Activated gamma-delta T cell treated with anti-CD3 and anti-CD28 coated beads, Interleukin-2, amount 50 U/mL, for 16 hours (primary cell): ENCODE data around the gene LY6G5C.

ENCODE experiments used
- DNase-seq: peaks from one replicate; pipeline ENCODE4 v3.0.0-alpha.2; 2020; ENCODE audit warnings: low read depth

LY6G5C gene

DNA sequence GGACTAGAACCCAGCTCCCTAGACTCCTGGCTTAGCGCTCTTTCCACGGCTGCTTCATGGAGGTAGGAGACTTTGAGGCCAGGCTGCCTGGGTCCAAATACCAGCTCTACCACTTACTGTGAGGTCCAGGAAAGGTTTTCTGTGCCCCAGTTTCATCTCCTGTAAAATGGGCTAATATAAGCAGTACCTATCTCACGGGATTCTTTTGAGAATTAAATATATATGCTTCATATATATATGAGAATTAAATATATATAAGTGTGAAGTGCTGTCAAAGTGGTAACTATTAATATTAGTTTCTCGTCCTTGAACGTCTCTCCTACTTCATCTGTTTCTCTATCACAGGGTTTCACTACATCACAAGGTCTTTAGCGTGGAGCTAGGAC, 10.2 kb upstream of the LY6G5C start:
- no peak for DNase-seq

DNA sequence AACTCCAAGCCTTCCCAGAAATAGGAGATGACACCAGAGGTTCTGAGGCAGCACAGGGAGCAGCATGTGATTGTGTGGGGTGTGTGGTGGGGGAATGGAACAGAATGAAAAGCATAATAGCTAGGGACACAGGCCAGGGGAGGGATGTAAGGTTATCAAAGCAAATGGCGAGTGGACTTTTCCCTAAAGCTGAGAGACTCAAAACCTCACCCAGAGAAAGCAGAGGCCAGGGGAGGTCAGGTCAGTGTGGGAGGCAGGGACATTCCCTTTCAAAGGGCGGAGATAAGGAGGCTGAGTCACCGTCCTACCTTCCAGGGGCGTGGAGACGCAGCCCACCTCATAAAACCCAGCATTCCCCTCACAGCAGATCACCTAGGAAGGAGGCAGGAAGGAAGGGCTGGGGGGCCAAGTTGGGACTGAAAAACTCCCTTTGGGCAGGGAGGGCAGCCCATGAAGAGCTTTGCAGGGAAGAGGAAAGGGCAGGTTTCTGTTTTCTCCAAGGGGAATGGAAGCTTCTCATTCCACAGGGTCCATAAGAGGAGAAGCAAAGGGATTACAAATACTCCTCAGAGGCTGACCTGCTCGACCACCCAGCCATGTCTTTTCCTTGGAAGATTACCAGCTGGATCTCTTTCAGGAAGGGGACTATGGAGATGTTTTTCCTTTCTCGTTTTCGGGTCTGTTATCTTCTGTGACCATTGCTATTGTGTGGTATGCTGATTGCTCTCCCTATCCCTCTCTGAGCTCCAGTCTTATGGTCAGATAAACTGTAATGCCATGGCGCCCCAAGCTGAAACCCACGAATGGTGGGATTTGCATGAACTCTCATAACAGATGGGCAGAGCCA, 9.6 kb upstream of the LY6G5C start:
- DNase-seq = no peak

DNA sequence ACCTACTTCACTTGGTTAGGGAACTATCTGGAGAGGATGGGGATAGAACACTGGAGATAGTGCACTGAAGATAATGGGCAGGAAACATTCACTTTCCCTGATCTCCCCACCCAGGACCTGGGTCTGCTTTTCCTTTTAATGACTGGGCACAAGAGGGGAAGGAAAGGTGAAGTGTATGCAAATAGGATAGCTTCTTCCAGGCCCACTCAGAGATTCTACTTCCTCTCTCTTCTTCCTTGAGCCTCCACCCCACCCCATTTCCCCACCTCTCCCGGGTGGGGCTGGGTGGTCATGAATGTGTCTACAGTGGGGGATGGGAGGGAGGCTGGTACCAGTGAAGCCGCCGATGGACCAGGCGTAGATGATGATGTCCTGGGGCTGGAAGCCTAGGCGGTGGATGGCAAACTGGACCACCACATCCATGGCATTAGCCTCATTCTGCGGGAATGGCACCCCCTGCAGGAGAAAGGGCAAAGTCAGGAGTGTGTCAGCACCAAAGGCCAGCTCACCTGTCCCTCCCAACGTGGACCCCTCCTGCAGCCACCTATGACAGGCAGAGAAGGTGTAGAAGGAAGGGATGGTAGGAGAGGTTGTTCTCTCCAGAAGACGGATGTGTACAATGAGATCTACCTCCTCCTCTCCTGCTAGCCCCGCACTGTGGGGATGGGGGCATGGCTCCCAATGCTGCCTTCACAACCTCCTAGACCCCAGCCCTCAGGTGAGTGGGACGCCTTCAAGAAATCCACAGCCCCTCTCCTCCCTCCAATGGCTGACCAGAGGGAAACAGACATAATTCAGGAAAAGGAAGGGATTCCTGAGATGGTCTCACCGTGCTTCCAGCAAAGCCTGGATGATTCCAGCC, 8.6 kb upstream of the LY6G5C start:
- DNase-seq = no peak

DNA sequence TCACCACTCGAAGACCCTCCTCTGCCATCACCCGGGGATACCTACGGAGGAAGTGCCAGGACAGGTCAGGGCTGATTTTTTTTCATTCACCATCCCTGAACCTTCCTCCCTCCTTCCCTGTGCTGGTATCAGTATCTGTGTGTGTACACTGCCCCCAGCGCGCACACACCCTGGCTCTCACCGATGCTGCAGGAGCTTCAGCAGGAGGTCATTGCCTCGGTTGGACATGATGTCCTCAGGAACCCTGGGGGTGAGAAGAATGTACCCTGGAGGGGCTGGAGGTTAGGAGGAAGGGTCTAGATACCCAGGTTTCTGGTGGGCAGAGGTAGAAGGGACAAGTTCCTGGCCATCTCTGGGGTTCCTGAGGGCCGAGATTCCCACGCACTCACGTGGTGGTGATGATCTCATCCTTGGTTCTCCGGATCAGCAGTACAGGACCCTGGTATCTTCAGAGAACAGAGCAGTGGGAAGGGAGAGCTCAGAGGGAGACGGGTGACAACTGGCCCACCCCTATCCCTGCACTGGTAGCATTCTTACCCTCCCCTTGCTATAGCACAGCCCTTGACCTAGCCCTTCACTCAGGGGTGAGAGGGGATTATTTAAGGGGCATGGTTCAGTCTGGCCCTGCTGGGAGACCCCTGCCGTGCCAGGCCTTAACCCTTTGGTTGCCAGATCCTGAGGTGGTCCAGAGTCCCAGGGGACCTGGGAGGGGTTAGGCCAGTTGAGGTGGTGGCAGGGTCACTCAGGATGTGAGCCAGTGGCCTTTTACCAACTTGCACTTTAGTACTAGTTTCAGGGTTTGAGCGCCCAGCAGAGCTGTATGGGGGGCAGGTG, 7.2 kb upstream of the LY6G5C start:
- DNase-seq = no peak

DNA sequence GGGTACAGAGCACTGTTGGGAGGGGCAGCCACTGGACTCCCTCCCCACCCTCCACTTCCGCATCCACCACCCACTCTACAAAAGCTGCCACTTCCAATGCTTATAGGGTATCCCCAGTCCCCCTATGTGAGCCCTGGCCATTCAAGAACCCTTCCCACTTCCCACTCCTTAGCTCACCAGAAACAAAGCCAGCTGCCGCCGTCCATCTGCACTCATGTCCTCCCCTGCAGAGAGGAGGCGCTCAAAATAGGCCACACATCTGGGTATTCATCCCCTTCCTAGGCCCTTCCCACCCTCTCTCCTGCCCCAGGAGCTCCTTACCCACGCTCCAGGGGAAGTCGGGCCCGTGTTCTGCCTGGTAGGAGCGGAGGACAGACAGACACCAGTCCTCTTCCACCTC, 6.5 kb upstream of the LY6G5C start:
- DNase-seq = no peak

DNA sequence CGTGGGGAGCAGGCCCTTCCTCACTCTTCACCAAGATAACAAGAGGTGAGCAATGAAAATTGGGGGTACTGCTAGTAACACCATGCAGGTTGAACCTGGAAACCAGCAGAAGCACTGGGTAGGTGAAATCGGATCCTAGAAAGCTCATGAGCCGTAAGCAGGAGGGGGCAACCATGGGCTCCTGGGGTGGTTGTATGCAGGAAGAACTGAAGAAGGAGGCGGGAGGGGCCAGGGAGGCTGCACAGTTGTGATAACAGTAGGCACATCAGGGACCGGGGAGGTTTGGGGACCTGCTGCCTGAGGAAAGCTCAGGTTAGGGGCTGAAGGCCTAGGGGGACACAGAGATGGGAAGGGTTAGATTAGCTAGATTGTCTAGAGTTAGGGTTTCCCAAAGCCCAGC, 5.6 kb upstream of the LY6G5C start:
- no peak for DNase-seq

DNA sequence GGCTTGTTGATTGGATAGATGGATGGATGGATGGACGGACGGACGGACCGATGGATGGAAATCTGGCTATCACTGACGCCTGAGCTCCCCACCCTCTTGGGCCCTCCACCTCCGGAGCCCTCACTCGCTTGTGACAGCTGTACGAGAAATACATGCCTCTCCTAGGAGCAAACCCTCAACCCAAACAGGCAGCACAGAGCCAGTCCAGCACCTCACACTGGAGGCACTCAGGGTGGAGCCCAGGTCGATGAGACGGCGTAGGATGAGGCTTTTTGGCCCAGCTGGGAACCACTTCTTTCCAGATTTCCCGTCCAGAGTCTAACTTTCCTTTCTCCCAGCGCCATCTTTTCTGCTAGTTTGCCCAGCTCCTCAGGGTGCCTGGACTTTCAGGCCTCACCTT, 2.7 kb upstream of the LY6G5C start:
- DNase-seq = no peak

DNA sequence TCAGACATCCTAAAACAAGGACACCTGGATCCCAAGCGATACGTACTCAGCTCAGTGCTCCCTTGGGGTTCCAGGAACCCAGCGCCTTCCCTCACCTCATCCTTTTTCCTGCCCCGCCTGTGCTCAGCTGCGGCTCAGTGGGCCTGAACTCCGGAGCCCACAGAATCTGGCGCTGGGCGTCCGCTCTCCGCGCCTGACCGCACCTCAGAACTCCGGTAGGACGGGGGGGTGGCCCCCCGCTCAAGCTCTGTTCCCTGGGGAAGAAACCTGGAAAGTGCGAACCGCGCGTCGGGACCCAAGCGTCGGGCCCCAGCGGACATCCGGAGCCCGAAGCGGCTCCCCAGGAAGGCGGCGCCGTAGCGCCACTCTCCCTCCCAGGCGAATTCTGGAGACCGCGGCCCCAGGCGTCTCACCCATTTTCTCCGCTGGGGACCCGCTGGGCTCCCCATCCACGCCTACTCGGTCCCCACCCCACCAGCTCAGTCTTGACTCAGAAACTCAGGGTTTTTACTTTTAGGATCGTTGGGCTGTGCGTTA, 336 bp upstream of the LY6G5C start:
- no peak for DNase-seq

DNA sequence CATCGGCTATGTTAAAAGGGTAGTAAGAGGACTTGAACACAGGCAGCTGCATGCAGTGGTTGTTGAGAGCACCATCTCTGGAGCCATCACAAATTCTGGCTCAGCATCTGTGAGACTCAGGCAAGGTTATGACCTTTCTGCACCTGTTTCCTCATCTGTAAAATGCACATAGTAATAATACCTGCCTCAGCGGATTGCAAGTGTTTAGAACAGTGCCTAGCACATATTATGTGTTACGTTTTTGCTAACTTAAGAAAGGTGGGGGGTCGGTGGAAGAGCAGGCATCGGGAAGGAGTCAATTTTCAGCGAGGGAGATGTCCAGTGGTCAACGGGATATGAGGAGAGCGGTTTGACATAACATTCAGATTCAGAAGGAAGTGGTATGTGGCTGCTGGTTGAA, 2.9 kb downstream of the LY6G5C start:
- no peak for DNase-seq

DNA sequence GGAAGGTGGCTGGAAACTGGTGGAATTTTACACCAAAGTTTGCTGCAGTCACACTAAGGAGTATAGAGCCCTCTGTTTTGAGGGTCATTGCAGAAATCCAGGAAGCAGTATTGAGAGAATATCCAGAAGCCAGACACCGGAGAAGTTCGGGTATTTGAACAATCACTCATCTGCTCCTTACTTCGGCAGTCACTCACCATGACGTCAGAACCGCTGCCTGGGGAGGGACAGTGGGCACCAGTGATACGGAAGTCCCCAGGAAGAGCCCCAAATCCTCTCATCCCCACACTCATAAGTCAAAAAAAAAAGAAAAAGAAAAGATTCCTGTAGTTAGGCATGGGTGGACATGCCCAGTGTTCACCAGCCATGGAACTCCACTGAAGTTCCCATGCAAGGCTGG, 4.0 kb downstream of the LY6G5C start:
- DNase-seq = no peak

DNA sequence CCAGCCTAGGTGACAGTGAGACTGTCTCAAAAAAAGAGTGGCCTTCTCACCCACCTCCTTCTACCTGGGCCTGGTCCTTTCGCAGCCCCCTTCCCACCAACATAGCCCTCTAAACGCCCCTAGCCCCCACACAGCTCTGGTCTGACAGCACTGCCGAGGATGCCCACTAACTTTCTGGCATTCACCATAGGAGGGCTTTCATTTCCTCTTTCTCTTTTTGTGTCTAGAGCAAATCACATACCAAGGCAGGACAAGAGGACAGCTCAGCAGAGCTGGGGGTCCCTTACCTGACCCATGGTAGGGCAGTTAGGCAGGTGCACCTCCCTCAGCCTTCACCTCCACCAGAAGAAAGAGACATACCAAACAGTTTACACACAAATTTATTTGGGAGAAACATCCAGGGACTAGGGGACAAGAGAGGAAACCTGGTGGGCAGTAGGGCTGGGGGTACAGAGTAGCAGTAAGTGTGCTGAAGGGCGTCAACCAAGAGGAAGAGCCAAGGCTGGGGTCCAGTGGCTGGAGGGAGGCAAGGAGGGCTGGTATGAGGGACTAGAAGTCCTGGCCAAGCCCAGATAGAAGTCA, 4.5 kb downstream of the LY6G5C start:
- no peak for DNase-seq

DNA sequence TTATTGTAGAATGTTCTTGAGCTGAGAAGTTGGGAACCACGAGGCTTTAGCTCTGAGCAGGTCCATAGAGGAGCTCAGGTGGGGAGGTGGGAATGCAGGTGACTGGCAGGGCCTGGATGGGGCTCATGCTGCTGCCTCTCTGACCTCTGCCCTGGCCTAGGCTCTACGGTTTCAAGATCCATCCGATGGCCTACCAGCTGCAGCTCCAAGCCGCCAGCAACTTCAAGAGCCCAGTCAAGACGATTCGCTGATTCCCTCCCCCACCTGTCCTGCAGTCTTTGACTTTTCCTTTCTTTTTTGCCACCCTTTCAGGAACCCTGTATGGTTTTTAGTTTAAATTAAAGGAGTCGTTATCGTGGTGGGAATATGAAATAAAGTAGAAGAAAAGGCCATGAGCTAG, 11.2 kb downstream of the LY6G5C start, which contains the start of gene LY6G5B:
Gene LY6G5B, plus strand, starts transcription at position 301 of the 400 bp plus-strand sequence. CDS start 975 bp downstream, outside the sequence.
- DNase-seq = no peak

DNA sequence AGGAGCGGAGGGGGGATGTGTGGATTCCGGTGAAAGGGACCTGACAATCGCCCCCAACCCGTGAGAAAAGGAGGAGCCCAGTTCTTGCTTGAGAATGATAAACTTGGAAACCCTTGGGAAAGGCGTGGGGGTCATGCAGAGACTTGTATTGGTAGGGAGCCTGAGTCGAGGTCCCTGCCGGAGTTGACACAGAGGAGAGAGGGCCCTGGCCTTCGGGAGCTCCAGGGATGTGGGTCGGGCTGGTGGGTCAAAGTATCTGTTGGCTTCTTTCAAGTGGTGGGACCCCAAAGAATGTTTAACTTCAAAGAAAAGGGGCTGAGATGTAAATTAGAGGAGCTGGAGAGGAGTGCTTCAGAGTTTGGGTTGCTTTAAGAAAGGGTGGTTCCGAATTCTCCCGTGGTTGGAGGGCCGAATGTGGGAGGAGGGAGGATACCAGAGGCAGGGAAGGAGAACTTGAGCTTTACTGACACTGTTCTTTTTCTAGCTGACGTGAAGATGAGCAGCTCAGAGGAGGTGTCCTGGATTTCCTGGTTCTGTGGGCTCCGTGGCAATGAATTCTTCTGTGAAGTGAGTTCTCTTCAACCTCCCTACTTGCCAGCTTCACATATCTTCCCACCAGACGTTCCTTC, 14.4 kb downstream of the LY6G5C start:
- DNase-seq = no peak

DNA sequence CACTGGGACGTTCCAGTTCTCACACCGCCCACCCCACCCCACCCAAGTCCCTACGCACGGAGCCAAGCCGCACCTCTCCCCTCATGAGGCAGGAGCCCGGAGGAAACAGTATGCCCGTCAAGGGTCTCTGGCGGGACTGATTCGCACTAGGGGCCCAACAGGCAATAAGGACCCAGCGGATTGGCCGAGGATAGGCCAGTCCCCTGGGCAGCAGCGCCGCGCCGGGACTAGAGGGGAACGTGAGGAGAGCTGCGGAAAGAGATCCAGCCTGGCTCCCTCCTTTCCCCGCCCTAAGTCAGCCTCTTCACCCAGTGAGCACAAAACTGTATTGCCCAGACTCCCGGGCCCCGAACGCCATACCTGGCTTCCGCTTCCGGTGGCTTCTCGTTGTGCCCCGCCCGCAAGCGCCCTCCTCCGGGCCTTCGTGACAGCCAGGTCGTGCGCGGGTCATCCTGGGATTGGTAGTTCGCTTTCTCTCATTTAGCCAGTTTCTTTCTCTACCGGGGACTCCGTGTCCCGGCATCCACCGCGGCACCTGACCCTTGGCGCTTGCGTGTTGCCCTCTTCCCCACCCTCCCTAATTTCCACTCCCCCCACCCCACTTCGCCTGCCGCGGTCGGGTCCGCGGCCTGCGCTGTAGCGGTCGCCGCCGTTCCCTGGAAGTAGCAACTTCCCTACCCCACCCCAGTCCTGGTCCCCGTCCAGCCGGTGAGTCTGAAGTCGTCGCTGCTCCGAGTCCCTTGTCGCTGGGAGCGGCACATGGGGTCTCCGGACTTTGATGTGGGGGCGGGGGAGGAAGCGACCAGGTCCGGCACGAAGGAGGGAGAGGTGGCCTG, 15.1 kb downstream of the LY6G5C start, which contains the start of gene CSNK2B:
Gene CSNK2B, plus strand, starts transcription at position 580 of the 836 bp plus-strand sequence. CDS start 752 bp downstream, outside the sequence.
- peak; percentile 97 for DNase-seq

DNA sequence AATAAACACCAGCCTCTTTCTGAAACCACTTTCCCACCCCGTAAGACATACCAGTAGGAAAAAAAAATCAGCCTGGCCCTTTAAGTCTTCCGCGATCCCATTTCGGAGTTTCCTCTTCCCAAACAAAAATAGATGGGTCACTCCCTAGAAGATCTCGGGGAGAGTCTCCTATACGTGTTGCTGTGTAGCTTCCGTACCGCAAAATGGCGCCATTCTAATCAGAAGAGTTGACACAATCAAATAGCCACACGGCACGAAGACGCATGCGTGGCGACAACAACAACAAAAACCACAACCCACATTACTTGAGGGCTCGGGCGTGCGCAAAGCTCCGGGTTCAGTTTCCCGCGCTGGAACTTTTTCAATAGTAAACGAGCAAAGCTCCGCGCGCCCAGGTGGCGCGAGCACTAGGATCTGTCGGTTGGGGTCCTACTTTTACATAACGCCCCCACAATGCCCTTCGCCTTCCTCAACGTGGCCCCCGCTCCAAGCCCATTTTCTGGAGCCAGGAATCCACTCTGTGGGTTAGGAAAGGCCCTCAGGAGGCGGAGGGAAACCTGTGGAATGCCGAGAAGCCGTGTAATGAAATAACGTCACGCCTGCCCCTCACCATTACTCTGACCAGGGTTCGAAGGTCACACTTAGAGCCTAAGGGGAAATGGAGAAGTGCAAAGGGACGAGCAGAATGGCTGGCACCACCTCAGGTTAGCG, 15.9 kb downstream of the LY6G5C start, which contains the start of gene GPANK1:
Gene GPANK1, minus strand, starts transcription at position 208 of the 711 bp plus-strand sequence. CDS start 519 bp downstream, outside the sequence.
- peak; percentile 85 for DNase-seq

DNA sequence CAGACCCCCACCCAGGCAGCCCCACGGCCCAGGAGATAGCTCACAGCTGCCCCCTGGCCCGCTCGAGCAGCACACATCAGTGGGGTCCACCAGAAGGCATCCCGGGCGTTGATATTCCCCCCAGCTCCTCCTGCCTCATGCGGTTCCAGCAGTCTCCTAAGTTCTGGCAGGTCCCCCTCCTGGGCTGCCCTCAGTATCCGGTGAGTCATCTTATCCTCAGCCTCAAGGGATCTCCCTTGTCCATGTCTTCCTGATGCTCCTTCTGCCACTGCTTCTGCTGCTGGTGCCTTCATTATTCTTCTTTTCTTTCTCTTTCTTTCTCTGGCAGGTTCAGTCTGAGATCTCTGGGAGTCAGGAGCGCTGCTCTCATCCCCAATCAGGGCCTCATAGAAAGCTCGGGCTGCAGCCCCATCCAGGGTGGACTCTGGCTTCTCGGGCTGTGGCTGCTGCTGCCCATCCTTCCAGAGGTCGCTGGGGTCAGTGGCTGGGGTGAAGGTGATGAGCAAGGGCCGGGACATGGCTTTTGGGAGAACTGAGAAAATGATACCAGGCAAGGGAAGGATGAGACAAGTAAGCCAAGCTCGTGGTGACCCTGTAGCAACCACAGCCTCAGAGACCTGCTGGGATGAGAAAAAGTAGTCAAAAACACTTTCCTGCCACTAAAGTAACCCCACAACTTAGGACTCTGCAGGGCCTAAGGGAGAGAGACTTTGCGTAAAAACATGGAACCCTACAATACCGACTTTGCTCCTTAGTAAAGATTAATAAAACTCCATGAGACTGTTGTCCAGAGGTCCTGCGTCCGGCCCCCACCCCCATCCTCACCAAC, 16.7 kb downstream of the LY6G5C start:
- DNase-seq = no peak

DNA sequence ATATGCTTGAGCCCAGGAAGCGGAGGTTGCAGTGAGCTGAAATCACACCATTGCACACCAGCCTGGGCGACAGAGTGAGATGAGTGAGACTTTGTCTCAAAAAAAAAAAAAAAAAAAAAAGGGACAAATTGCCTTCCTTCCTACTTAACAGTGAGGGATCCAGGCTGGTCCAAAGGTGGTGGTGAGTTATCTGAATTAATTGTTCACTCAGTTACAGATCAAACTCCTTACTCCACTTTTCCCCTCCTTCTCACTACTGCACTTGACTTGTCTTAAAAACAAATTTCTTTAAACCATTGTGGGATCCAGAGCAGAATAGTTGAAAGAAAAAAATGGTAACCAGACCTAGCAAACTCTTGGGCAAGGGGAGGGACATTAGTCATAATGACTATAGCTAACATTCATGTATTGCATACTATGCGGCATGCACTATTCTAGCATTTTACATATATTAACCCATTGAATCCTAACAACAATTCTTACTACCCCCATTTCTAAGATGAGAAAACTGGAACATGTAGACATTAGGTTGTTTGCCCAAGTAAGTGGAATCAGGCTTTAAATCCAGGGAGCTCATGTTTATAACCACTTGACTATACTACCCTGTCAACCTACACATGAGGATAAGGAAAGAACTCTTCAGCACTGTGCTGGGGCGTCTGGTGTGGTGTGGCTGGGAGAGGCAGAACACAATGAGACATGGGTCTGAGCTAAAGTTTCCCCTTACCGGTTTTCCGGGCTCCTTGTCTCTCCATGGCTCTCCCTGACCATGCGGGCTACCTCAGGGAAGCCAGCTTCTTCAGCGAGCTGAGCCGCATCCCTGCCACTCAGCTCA, 17.5 kb downstream of the LY6G5C start:
- DNase-seq = no peak
